ENCODE measurements around the gene CRB2.

CRB2 gene

DNA sequence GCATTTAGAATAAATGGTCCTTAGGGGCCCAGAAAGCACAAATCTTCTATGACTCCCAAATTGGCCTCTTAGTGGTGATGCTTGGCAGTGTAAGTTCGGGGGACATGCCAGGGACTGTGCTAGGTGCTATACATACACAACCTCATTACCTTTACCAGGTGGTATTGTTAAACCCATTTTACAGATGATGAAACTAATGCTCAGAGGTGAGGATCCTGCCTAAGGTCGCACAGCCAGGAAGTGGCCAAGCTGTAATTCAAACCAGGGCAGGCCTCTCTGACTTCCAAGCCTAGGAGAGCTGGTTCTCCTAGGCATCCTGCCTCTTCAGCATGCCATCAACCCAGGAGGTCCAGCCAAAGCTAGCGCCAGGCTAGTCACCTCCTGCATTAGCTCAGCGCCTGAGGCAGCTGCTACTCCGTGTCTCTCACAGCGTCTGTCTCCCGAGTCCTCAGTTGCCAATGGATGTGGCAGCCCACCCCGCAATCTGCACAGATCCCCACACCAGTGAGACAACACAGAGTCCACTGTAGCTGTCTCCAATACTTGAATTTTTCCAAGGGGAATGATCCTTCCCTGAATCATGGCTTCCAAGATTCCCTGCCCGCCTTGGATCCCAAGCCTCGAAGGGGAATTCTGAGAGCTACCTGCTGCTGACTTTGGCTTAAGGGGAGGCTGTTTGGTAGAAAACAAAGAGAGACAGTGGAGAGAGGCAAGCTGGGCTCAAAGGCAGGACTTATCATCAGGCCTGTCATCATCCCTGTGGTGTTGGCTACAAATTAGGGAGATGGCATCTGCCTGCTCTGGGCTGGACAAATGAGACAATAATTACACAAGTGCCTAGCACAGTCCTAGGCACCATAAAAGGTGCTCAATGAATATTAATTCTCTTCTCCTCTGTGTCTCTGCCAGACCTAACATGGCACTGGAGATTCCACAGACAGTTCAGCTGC lies 52.6 kb downstream of the CRB2 start:
- DNase-seq: no peak

DNA sequence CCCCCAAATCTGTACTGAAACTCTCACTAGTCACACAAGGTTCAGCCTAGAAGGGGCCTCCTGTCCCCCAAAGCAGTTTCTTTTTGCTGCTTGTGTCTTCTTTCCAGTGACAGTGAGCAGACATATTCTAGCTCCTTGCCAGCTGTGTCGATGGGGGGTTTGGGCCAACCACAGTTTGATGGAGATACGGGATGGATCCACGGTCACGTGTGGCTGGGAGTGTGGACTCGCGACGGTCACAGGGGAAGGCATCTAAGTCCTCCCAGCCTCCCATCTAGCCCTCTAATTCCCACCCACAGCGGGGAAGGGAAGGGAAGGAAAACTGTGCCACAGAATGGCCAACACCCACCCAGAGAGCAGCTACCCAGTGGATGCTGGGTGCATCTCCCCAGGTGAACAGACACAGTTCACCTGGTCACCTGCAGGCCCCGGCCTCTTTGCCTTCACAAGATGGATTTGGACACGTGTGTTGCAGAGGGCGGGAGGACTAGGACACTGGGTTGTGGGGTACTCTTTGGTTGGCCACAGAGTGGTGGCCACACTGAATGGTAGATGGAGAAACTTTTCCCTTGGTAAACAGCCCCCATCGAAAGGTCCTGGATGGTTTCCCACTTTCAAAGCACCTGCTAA lies 54.4 kb downstream of the CRB2 start:
- DNase-seq: no peak

DNA sequence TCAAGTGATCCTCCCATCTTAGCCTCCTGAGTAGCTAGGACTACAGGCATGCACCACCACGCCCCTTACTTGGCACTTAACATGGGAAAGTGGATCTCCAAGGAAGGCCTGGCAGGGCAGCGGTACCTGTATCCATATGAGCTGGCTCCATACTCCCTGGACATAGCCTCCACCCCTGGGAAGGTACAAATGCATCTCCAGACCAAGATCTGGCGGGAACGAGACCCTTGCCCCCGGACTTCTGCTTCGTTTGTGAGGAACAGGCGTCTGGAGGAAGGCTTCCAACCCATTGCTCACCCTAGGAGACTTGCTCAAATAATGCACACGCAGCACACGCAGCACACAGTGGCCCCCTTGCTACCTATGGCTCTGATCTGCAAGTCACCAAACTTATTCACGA lies 55.2 kb downstream of the CRB2 start:
- no peak for DNase-seq

DNA sequence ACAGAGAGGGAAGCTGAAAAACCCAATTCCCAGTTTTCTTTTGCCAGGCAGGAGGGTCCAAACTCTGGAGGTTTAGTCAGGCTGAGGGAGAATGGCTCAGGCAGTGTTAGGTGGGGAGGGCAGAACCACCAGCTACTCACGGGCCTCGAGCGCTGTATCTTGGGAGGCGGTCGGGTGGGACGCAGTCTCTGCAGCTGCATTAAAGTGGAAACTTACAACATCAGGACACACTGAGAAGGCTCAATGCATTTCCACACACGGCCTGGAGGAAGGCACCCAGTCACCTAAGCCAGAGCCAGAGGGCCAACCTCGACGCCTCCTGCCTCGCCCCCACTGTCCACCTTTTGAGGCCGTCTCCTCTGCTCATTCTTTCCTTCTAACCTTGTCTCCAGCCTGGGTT lies 55.6 kb downstream of the CRB2 start:
- no peak for DNase-seq

DNA sequence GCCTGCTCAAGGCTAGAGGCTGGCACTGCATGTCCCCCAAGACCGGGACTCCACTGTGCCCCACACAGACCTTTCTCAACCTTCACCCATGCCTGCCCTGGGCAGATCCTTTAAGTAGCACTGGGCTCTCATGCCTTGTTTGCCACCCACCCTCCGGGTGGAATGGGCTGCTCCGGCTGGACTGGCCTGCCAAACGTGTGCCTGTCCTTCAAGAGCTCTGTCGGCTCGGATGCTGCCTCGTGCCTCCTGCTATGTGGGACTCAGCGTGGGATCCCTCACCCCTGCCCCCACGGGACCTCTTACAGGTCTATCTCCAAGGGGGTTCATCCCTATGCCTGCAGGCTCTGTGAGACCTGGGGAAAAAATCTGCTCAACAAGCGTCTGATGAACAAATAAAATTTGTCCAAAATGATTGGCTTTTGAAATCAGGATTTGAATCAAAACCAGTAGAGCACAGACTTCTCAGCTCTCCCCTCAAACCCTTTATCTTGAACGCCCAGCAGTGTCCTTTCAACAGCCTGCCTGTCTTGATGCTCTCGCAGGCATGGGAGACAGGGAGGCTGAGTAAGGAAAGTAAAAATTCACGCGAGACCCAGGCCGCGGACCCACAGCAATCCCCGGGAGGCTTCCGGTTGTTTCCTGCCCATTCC lies 56.3 kb downstream of the CRB2 start:
- DNase-seq: no peak

DNA sequence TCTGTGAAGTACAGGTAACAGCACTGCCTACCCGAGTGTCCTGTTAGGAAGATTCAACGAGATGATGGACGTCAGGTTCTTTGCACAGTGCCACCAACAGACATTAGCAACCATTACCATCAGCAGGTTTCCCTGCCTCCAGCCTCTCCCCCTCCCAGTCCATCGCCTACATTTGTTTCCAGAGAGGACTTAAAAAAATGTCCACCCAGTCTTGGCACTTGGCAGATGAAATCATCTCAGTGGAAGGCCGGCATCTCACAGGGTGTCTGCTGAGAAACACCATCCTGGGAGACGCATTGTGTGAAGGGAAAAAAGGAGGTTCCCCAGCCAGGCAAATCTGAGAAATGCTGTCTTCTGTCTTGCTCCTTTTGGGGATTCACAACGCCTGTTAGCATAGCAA lies 58.2 kb downstream of the CRB2 start:
- no peak for DNase-seq

DNA sequence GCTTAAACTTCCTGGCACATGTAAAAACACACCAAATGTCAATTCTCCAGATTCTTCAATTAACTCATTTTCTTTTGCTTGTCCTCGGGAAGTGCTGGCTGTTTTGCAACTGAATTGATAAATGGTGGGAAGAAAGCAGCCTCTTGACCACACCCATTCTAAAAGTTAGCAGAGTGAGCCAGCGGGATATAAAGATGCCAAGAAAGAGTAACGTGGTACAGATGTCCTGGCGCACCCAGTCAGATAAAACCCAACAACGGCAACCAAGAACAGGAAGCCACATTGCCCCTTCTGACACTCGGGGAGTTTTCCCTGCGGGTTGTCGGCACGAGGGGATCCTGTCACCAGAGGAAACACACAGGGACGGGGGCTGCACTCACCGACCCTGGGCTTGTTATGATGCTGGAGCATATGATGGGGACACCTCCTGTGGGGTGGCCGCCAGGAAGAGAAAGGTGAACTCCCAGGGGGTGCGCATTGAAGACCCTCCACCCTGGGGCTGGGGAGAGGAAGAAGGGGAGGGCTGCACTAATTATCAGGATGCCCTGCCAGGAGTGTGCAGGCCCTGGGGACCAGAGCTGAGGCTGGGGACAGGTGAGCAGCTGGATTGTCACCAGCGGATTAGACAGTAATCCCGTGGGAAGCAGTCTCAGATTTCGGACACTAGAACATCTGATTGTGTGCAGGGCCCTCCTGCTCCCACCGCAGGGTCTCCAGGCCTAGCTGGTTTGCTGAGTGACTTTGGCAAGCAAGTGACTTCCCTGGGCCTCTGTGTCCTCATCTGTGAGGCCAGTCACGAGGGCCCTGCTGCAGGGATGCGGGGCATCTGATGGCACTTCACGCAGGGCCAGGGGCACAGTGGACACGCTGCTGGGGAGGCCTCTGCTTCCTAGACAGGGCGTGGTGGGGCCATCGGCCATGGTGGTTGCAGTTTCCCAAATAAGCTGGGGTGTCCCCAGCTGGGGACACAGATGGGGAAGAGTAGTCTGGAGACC lies 59.2 kb downstream of the CRB2 start:
- DNase-seq: peak; percentile 67

DNA sequence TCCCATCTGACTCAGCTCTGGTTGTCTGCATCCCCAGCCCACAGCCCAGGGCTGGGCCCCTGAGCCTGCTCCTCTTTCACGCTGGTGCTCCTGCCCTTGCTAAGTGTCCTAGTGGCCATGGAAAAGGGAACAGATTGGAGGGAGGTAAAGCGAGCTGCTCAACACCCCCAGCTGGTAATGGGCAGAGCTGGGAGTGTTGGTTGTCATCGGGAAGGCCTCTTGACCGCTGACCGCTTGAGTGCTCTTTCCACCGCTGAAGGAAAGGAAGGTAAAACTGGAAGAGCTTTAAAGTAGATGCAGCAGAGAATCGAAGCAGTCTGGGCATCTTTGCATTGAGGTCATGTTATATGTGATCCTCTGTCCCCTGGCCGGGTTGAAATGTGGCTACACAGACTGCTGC lies 60.2 kb downstream of the CRB2 start:
- no peak for DNase-seq

DNA sequence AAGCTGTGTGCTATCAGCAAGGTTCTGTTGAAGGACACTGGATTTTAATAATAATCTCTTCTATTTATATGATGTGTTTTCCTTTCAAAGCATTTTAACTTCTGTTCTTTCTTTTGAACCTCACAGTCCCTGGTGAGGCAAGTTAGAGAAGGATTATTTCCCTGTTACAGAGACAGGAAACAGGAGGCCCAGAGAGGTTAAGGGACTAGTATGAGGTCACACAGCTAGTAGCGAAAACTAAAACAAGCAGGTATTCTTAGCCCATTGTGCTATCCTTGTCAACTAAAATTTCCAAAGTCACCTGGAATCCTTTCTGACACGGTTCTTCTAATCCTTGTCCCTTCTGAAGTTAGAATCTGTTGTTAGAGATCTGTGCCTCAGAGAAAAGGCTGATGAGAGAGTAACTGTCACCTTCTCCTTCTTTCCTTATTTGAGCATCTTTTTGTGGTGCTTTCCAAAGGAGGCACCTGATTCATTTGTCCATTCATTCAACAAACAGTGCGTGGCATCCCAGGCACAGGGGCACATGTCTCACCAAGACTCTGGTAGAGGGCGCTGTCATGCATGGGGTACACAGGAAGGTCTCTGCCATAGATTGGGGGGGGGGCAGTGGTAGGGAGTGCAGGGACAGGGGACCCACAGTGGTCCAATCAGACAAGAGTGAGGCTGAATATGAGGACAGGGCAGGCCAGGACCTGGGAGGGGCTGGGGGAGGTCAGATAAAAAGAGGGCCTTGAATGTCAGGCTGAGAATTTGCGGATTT lies 61.5 kb downstream of the CRB2 start:
- DNase-seq: no peak

DNA sequence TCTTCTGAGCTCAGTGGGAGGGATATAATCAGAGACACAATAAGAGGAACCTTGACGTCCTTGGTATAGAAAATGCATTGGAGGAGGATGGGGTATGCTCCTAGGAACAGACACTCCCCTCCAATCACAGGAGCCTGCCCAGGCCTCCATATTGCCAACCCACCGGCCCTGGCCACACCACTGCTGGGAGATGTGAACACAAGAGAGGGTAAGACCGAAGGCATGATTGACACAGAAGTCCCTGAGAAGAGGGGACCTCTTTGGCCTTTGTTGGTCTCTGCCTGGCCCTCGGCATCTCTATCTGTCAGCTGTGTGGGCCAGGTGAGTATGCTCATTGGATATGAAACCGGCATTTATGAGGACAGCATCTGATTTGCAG lies 62.0 kb downstream of the CRB2 start:
- DNase-seq: no peak

DNA sequence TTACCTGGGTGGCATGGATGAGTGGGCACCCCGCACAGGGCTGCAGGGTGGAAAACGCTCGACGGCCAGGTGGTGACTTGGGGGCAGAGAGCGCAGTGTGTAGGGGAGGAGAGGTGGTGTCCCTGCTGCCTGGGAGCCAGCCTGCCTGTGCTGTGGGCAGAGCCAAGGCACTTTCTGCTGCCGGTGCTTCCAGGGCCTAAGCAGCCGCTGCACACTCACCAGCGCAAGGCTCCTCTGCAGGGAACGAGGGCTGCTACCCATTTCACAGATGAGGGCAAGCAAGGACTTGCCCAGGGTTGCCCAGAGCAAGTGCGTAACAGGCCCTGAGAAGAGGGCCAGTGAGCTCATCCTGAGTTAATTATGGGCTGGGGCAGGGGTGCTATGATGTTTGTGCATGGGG lies 62.5 kb downstream of the CRB2 start:
- DNase-seq: no peak

DNA sequence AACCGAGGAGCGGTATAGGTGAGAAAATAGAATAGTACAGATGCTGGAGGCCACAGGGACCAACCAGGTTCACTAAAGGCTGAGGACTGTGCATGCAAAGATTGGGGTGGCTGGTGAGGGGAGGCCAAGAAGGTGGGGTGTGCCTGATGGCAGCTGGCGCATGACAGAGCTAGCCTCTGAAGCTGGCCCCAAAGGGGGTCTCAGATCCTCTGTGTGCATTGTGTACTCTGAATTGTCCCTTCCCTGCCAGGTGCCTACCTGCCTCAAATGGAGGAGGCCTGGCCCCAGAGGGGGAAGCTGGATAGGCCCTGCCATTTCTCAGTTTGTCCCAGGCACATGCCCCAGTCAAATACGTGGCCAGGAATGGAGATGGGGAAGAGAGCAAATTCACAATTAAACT lies 63.1 kb downstream of the CRB2 start:
- DNase-seq: no peak

DNA sequence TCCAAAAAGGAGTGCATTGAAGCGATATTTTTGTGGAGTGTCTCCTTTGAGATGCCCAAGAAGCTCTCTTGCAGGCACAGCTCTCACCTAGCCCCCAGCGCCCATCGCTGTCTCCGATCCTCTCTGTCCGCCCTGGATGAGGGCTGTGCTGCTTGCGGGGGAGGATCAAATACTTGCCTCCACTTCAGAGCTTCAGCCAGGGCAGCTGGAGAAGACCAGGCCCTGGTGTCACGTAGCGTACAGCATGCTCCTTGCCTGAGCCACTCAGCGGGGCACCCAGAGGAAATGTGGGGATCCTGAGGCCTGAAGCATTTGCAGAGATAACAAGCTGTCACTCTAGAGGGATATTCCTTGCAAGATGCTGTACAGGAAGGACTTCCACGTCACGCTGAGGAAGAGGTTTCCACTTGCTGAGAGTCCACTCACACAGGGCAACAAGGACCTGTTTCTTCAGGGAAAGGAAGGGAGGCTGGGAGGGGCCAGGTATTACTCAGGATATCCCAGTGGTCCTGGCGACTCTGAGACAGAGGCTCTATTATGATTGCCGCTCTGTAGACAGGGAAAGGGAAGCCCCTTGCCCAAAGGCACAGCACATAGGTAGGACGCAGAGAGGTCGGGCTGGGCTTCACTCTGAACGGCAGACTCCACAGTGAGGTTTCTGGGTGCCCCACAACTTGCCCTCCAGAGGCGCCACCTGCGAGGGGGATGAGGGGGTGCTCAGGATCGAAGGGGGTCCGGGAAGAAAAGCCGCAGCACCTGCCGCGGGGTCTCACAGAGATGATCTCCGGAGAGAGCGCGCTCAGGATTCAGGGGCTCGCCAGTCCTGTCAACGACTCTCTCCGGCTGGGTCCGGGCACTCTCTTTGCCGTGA lies 64.0 kb downstream of the CRB2 start:
- no peak for DNase-seq

DNA sequence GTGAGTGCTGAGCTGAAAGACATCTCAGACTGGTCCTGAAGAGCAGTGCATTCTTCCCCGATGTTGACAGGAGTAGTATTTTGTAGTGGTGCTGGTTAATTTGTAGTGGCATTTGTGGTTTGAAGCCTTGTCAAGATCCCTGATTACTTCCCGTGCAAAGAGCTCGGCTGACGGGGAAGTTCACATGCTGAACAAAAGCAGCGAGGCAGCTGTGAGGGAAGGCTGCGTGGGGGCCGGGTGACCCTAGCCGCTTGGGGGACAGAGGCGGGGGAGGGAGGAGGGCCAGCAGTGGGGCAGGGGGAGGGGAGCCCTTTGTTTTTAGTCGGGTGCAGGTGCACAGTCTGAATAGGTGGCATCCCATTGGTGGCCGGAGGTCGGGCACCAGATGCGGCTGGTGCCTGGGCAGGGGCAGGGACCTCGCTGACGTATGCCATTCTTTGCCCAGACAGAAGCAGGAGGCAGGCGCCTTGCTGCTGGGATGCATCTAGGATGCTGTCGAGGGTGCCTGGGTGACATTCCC lies 64.7 kb downstream of the CRB2 start:
- DNase-seq: no peak

DNA sequence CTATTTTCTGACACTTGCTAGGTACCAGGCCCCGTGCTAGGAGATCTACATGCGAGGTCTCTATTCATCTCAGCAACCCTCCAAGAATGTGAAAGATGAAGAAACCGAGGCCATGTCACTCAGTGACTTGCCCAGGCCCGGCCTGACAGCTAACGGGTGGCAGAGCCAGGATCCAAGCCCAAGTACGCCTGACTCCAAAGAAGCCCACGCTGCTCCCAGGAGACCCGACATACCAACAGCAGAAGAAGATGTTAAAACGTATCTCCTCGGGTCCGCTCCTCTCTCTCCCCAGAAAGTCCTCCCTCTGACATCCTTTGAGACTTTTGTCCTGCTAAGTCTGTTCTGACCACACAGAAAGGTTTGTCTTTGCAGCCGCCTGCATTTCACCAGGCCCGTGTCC lies 65.2 kb downstream of the CRB2 start:
- DNase-seq: no peak

DNA sequence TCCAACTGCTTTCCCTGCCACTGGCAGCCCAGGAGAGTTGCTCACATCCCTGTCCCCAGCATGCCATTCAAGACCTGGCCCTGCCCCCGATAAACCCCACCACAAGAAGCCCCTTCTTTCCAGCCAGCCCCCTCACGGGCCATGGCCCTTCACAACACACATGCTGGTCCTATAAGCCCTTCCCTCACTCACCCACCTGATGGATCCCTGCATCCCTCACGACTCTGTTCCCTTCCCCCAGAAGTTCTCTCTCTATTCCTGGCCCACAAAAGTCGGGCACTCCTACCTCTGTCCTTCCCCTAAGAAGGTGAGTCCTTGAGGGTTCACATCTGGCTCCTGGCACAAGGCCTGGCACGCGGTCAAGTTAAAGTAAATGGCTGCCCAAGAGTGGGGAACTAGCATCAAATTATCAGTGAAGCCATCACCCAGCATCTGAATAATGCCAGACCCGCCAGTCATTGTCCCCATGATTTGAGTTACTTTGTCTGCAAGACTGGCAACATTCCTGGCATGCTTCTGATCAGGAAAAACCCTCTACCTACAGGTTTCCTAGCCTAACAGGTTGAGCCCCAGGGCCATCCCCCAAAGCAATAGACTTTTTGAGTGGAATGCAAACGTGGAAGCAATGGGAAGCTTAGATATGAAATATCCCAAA lies 65.9 kb downstream of the CRB2 start:
- no peak for DNase-seq

DNA sequence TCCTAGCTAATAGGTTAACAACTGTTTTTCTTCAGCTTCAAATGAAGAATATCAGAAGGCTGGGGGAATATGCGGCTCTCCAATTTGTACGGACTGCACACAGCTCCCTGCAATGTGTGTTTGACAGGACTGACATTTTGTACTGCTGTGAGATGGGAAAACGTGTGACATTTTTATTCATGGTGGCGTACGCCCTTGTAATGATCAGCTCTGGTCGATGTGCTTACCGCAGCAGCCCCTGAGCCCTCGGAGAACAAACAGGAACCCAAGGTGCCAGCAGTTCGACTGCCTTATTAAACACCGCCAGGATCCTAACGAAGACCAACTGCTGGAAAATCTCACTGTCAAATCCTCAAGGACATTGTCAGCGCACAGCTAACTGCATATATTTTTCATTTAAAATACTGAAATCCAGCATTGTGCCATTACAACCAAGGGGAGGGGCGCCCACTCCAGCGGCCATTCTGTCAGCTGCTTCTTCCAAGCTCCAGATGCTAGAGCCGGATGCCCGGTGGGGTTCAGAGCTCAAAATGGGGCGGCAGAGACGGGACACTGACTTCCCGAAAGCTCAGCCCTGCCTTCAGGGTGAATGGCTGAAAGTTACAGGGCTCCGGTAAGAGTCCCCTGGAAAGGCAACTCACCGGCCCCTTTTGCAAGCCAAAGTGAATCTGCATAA lies 66.8 kb downstream of the CRB2 start:
- no peak for DNase-seq

DNA sequence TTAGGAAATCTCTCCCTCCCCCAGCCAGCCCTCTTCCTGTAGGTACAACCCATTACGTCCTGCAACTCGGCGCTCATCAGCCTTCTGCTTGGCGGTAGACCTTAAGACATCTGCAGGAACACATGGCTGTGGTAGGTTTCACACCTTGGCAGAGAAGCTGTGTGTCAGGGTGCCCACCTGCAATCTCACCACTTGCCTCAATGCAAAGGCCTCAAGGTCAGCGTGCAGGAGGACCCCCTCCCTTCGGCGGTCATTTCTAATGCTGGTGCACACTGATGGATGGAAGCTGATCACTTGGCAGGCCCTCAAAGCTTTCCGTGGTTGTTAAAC lies 67.3 kb downstream of the CRB2 start:
- DNase-seq: no peak

DNA sequence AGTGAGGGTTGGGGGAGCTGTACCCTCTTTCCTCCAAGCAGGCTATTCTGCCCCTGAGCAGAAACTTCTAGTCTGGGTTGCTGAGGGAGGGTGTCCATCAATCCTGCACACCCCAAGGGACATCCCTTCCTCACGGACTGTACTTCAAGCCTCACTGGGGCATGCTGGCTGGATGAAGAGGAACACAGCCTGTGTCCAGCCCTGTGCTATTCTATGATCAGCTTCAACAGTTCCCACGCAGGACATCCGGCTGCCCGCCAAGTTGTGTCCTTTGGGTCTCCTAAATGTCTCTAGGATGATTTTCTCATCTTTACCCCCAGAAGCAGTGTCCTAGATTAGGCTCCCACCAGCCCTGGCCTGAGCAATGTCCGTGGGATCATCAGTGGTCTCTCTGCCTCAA lies 68.1 kb downstream of the CRB2 start:
- no peak for DNase-seq
